ENCODE data around the gene SYNDIG1L. TPM values are rescaled to one million over a fixed set of nuclear protein-coding genes. Genes with fewer than 3 reads are reported as not detected.
"Not testable (repeated sequence)": the region's sequence is repeated elsewhere in the genome, so short reads cannot be mapped to it uniquely, and the experiment has no call there.

SYNDIG1L gene
- total RNA-seq, 1 experiment from 2014 or later: 0.29 TPM

DNA sequence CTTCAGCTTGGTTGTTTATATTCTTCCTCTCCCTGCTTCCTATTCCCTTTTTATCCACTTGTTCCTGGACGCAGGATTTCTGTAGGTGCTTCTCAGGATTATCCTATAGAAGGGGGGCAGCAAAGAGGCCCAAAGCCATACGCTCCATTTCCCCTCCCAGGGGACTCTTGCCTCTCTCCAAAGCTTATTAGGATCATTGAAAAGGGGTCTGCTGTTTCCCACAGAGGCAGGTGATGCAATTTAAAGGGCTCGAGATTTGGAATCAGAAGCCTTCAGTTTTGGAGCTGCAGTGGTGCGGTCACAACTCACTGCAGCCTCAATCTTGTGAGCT is 31.5 kb upstream of the SYNDIG1L start:
- Histone ChIP-seq H3K9me3 (peaks cover 14% of the 10 kb centered on the region; the same call in 1 of the 2 replicates), H3K36me3 (ENCODE audit: control insufficient read depth, insufficient read depth, low read length) (no peaks in the 10 kb centered on the region), H3K4me1 (no peaks in the 10 kb centered on the region), H3K27me3 (replicated peaks; ENCODE audit: control insufficient read depth, insufficient read depth, low read length) (no peaks in the 10 kb centered on the region), H3K4me3 (ENCODE audit: low read depth, low read length) (no peak overlapping the region)
- H3K27ac Mint-ChIP-seq (ENCODE audit: unreplicated experiment): no peak overlapping the region
- ChIA-PET CTCF (interaction anchor here (0.6 kb wide), 1 partner anchor 109 kb away, joined by 3 read pairs; the partner anchor contains the start of gene VRTN), POLR2A (no interaction called here)
- TF ChIP-seq, protein P1, sequence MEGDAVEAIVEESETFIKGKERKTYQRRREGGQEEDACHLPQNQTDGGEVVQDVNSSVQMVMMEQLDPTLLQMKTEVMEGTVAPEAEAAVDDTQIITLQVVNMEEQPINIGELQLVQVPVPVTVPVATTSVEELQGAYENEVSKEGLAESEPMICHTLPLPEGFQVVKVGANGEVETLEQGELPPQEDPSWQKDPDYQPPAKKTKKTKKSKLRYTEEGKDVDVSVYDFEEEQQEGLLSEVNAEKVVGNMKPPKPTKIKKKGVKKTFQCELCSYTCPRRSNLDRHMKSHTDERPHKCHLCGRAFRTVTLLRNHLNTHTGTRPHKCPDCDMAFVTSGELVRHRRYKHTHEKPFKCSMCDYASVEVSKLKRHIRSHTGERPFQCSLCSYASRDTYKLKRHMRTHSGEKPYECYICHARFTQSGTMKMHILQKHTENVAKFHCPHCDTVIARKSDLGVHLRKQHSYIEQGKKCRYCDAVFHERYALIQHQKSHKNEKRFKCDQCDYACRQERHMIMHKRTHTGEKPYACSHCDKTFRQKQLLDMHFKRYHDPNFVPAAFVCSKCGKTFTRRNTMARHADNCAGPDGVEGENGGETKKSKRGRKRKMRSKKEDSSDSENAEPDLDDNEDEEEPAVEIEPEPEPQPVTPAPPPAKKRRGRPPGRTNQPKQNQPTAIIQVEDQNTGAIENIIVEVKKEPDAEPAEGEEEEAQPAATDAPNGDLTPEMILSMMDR (IDR thresholded peaks at IDR 0.05; ENCODE audit: insufficient read depth in 1 of 2, low read depth in 1 of 2, low read length in 1 of 2, severe bottlenecking in 1 of 2, unreplicated experiment in 1 of 2): no peak
- H3K4me3 Mint-ChIP-seq (ENCODE audit: unreplicated experiment): no peak overlapping the region
- H3K9me3 Mint-ChIP-seq (ENCODE audit: unreplicated experiment): peaks cover 9% of the 10 kb centered on the region
- no peaks in the 10 kb centered on the region for H3K27me3 Mint-ChIP-seq (ENCODE audit: insufficient read depth, unreplicated experiment)
- no peaks in the 10 kb centered on the region for H3K36me3 Mint-ChIP-seq (ENCODE audit: insufficient read depth, unreplicated experiment)
- no peak for DNase-seq
- no peaks in the 10 kb centered on the region for H3K4me1 Mint-ChIP-seq (ENCODE audit: low read depth, unreplicated experiment)
- no TSS peak for BruUV-seq (replicated peaks)
- intact Hi-C loops (cut with micrococcal nuclease; ENCODE audit: unreplicated experiment): no loop called here

DNA sequence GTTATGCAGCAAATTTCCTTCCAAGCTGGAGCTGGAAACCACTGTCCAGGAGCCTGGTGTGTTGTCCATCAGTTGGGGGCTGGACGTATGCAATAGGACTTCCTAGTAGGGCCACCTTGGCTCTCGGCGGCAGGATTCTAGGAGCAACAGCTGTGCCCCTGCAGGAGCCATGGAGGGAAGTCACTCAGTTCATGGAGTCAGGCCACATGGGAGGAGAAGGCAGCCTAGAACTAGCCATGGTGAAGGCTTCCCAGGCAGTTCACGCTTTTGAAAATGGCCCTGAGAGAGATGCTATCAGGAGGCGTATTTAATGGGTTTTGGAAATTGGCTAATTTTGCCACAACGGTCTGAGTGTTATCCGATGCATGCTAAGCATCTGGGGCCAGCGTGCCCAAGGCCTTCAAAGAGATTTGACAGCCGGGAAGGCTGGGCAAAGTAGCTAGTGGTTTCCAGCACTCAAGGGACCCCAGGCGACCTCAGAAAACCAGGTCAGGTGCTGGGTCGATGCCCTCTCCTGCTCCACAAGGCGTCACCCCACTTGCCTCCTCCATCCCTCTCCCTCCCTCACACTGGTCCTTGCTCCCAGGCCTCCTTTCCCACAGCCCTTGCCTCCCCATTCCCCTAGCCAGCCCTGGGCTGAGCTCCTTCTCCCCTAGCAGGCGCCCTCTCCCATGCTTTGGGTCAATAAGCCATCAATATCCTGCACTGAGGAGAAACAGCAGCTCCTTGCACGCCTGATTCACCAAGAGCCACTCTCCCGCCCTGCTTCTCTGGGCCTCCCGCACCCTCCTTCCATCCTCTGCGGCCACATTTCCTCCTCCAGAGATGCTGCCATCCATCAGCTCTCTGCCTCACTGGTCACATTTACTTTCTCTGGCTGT is 30.9 kb upstream of the SYNDIG1L start:
- DNase-seq: no peak
- Histone ChIP-seq H3K36me3 (ENCODE audit: control insufficient read depth, insufficient read depth, low read length) (no peaks in the 10 kb centered on the region), H3K4me3 (ENCODE audit: low read depth, low read length) (no peak overlapping the region), H3K27me3 (replicated peaks; ENCODE audit: control insufficient read depth, insufficient read depth, low read length) (no peaks in the 10 kb centered on the region), H3K9me3 (peaks cover 14% of the 10 kb centered on the region; the same call in 1 of the 2 replicates), H3K4me1 (no peaks in the 10 kb centered on the region)
- TF ChIP-seq, protein P1 (IDR thresholded peaks at IDR 0.05; ENCODE audit: insufficient read depth in 1 of 2, low read depth in 1 of 2, low read length in 1 of 2, severe bottlenecking in 1 of 2, unreplicated experiment in 1 of 2): no peak
- H3K4me3 Mint-ChIP-seq (ENCODE audit: unreplicated experiment): no peak overlapping the region
- H3K36me3 Mint-ChIP-seq (ENCODE audit: insufficient read depth, unreplicated experiment): no peaks in the 10 kb centered on the region
- H3K4me1 Mint-ChIP-seq (ENCODE audit: low read depth, unreplicated experiment): no peaks in the 10 kb centered on the region
- BruUV-seq (replicated peaks): no TSS peak
- ChIA-PET POLR2A (no interaction called here), CTCF (interaction anchor here (0.6 kb wide), 3 partner anchors 47 to 605 kb away, joined by 3 to 4 read pairs (median 3); partner anchors contain the start of gene VRTN)
- intact Hi-C loops (cut with micrococcal nuclease; ENCODE audit: unreplicated experiment): no loop called here
- no peak overlapping the region for H3K27ac Mint-ChIP-seq (ENCODE audit: unreplicated experiment)
- H3K27me3 Mint-ChIP-seq (ENCODE audit: insufficient read depth, unreplicated experiment): no peaks in the 10 kb centered on the region
- peaks cover 9% of the 10 kb centered on the region for H3K9me3 Mint-ChIP-seq (ENCODE audit: unreplicated experiment)

DNA sequence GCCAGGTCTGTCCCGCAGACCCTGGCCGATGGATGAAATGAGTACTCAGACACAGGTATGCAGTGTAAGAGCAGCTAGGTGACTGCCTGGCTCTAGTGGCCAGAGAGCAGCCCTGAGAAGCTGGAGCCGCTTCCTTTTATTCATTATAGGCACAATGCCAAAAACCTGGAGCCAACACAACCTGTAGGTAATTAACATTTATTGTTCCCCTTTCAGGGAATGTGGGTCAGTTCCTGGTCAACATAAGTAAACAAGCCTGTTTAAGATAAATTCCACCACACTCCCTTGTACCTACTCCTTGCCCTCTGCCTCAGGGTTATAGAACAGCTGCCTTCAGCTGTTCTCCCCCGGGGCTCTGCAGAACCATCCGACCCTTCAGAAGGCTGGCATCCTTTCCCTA is 28.4 kb upstream of the SYNDIG1L start:
- BruUV-seq (replicated peaks); DNase-seq; H3K4me1 ChIP-seq; intact Hi-C loops (cut with micrococcal nuclease; ENCODE audit: unreplicated experiment); POLR2A ChIA-PET; H3K27me3 ChIP-seq (replicated peaks; ENCODE audit: control insufficient read depth, insufficient read depth, low read length); H3K27me3 Mint-ChIP-seq (ENCODE audit: insufficient read depth, unreplicated experiment); H3K4me1 Mint-ChIP-seq (ENCODE audit: low read depth, unreplicated experiment); H3K27ac Mint-ChIP-seq (ENCODE audit: unreplicated experiment); CTCF ChIA-PET; H3K4me3 ChIP-seq (ENCODE audit: low read depth, low read length); H3K9me3 Mint-ChIP-seq (ENCODE audit: unreplicated experiment); H3K36me3 Mint-ChIP-seq (ENCODE audit: insufficient read depth, unreplicated experiment); H3K4me3 Mint-ChIP-seq (ENCODE audit: unreplicated experiment); H3K36me3 ChIP-seq (ENCODE audit: control insufficient read depth, insufficient read depth, low read length): not testable (repeated sequence)
- H3K9me3 ChIP-seq: peaks cover 14% of the 10 kb centered on the region; the same call in 1 of the 2 replicates

Data from Caco-2 (cell line).